ENCODE measurements around the gene CLEC11A. TPM values are rescaled to one million over a fixed set of nuclear protein-coding genes. Genes with fewer than 3 reads are reported as not detected.
"Not testable (repeated sequence)": the region's sequence is repeated elsewhere in the genome, so short reads cannot be mapped to it uniquely, and the experiment has no call there.

The CLEC11A gene
- polyA plus RNA-seq, 4 donors = 1.4 to 11.4 (median 4.7) TPM; not detected in 1

GRCh38 chr19:50767263-50767662 lies 44.1 kb downstream of the CLEC11A start:
- not testable (repeated sequence) for FAIRE-seq; H3K4me3 ChIP-seq (ENCODE audit: low read depth in 1 of 3, low read length in 3 of 3); H3K27me3 ChIP-seq (ENCODE audit: control insufficient read depth in 3 of 3, insufficient read depth in 3 of 3, low read length in 3 of 3); H3K27ac ChIP-seq (ENCODE audit: low read depth in 1 of 3, low read length in 2 of 3); H3K36me3 ChIP-seq (ENCODE audit: control insufficient read depth in 3 of 3, insufficient read depth in 2 of 3, low read depth in 1 of 3, low read length in 3 of 3); H3K4me1 ChIP-seq (ENCODE audit: control insufficient read depth in 3 of 3, insufficient read depth in 2 of 3, low read depth in 1 of 3, low read length in 2 of 3); DNase-seq; H3K9me3 ChIP-seq (ENCODE audit: control insufficient read depth in 2 of 2, insufficient read depth in 1 of 2, low read depth in 1 of 2, low read length in 1 of 2)
- WGBS, 3 donors = 33 to 35% (median 34%) methylated on average over 5 of the region's 5 CpGs

DNA sequence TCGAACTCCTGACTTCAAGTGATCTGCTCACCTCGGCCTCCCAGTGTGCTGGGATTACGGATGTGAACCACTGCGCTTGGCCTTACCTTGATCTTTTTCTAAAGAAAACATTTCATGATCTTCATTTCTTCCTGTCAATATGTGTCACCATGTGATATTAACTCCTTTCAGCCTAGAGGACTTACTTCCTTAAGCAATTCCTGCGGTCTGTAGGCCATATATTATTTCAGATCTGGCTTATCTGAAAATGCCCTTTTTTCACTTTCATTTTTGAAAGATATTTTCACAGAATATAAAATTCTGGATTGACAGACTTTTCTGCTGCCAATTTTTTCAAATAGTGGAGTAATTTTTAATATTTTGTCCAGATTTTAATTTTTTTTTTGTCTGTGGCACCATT lies 45.1 kb downstream of the CLEC11A start:
- Histone ChIP-seq H3K36me3 (ENCODE audit: control insufficient read depth in 3 of 3, insufficient read depth in 2 of 3, low read depth in 1 of 3, low read length in 3 of 3) (no peaks in the 10 kb centered on the region), H3K27me3 (ENCODE audit: control insufficient read depth in 3 of 3, insufficient read depth in 3 of 3, low read length in 3 of 3) (no peaks in the 10 kb centered on the region), H3K27ac (ENCODE audit: low read depth in 1 of 3, low read length in 2 of 3) (no peak overlapping the region), H3K9me3 (ENCODE audit: control insufficient read depth in 2 of 2, insufficient read depth in 1 of 2, low read depth in 1 of 2, low read length in 1 of 2) (peaks cover 0 to 5% of the 10 kb centered on the region in 2 donors), H3K4me1 (ENCODE audit: control insufficient read depth in 3 of 3, insufficient read depth in 2 of 3, low read depth in 1 of 3, low read length in 2 of 3) (no peaks in the 10 kb centered on the region), H3K4me3 (ENCODE audit: low read depth in 1 of 3, low read length in 3 of 3) (no peak overlapping the region)
- WGBS, 3 donors = 50 to 65% (median 64%) methylated on average over 5 of the region's 5 CpGs
- no peak for FAIRE-seq
- no peak for DNase-seq

DNA sequence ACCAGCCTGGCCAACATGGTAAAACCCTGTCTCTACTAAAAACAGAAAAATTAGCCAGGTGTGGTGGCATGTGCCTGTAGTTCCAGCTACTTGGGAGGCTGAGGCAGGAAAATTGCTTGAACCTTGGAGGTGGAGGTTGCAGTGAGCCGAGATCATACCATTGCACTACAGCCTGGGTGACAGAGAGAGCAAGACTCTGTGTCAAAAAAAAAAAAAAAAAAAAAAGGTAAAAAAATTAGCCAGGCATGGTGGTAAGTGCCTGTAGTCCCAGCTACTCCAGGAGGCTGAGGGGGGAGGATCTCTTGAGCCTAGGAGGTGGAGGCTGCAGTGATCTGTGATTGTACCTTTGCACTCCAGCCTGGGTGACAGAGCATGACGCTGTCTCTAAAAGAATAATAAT lies 47.0 kb downstream of the CLEC11A start, which contains the start of gene GPR32:
Gene GPR32 (plus strand): TSS at position 301 of the 400 bp plus-strand sequence. CDS start 137 bp downstream, outside the sequence.
- H3K4me3 ChIP-seq (ENCODE audit: low read depth in 1 of 3, low read length in 3 of 3); FAIRE-seq; H3K27me3 ChIP-seq (ENCODE audit: control insufficient read depth in 3 of 3, insufficient read depth in 3 of 3, low read length in 3 of 3); H3K9me3 ChIP-seq (ENCODE audit: control insufficient read depth in 2 of 2, insufficient read depth in 1 of 2, low read depth in 1 of 2, low read length in 1 of 2); H3K36me3 ChIP-seq (ENCODE audit: control insufficient read depth in 3 of 3, insufficient read depth in 2 of 3, low read depth in 1 of 3, low read length in 3 of 3); DNase-seq; H3K4me1 ChIP-seq (ENCODE audit: control insufficient read depth in 3 of 3, insufficient read depth in 2 of 3, low read depth in 1 of 3, low read length in 2 of 3); H3K27ac ChIP-seq (ENCODE audit: low read depth in 1 of 3, low read length in 2 of 3): not testable (repeated sequence)
- whole genome bisulfite sequencing, 3 donors = 61 to 80% (median 64%) methylated on average over 2 of the region's 2 CpGs

- peaks cover 0 to 2% (median 0%) of the 10 kb centered on the region in 3 donors for H3K27me3 ChIP-seq (ENCODE audit: control insufficient read depth in 3 of 3, insufficient read depth in 3 of 3, low read length in 3 of 3)
- no peak overlapping the region for H3K4me3 ChIP-seq (ENCODE audit: low read depth in 1 of 3, low read length in 3 of 3)
These were observed 47.7 kb downstream of the CLEC11A start for GRCh38 chr19:50770888-50771287.

GRCh38 chr19:50772476-50772875 lies 49.3 kb downstream of the CLEC11A start:
- Histone ChIP-seq H3K4me1 (ENCODE audit: control insufficient read depth in 3 of 3, insufficient read depth in 2 of 3, low read depth in 1 of 3, low read length in 2 of 3) (no peaks in the 10 kb centered on the region), H3K4me3 (ENCODE audit: low read depth in 1 of 3, low read length in 3 of 3) (no peak overlapping the region), H3K9me3 (ENCODE audit: control insufficient read depth in 2 of 2, insufficient read depth in 1 of 2, low read depth in 1 of 2, low read length in 1 of 2) (peaks cover 0 to 5% of the 10 kb centered on the region in 2 donors), H3K27ac (ENCODE audit: low read depth in 1 of 3, low read length in 2 of 3) (no peak overlapping the region), H3K27me3 (ENCODE audit: control insufficient read depth in 3 of 3, insufficient read depth in 3 of 3, low read length in 3 of 3) (peaks cover 0 to 4% (median 3%) of the 10 kb centered on the region in 3 donors), H3K36me3 (ENCODE audit: control insufficient read depth in 3 of 3, insufficient read depth in 2 of 3, low read depth in 1 of 3, low read length in 3 of 3) (no peaks in the 10 kb centered on the region)
- DNase-seq (no peak), FAIRE-seq (no peak)
- 45 to 56% (median 54%) methylated on average over 2 of the region's 2 CpGs for WGBS, 3 donors

More at GRCh38 chr19:50770888-50771287, 47.7 kb downstream of the CLEC11A start:
- Histone ChIP-seq H3K9me3 (ENCODE audit: control insufficient read depth in 2 of 2, insufficient read depth in 1 of 2, low read depth in 1 of 2, low read length in 1 of 2) (peaks cover 0 to 5% of the 10 kb centered on the region in 2 donors), H3K27ac (ENCODE audit: low read depth in 1 of 3, low read length in 2 of 3) (no peak overlapping the region), H3K36me3 (ENCODE audit: control insufficient read depth in 3 of 3, insufficient read depth in 2 of 3, low read depth in 1 of 3, low read length in 3 of 3) (no peaks in the 10 kb centered on the region), H3K4me1 (ENCODE audit: control insufficient read depth in 3 of 3, insufficient read depth in 2 of 3, low read depth in 1 of 3, low read length in 2 of 3) (no peaks in the 10 kb centered on the region)
- no peak for DNase-seq
- no peak for FAIRE-seq
- WGBS, 3 donors = 80 to 82% (median 82%) methylated on average over 13 of the region's 13 CpGs

- not testable (repeated sequence) for FAIRE-seq; DNase-seq; H3K9me3 ChIP-seq (ENCODE audit: control insufficient read depth in 2 of 2, insufficient read depth in 1 of 2, low read depth in 1 of 2, low read length in 1 of 2); H3K4me3 ChIP-seq (ENCODE audit: low read depth in 1 of 3, low read length in 3 of 3); H3K4me1 ChIP-seq (ENCODE audit: control insufficient read depth in 3 of 3, insufficient read depth in 2 of 3, low read depth in 1 of 3, low read length in 2 of 3); H3K27me3 ChIP-seq (ENCODE audit: control insufficient read depth in 3 of 3, insufficient read depth in 3 of 3, low read length in 3 of 3); H3K27ac ChIP-seq (ENCODE audit: low read depth in 1 of 3, low read length in 2 of 3); H3K36me3 ChIP-seq (ENCODE audit: control insufficient read depth in 3 of 3, insufficient read depth in 2 of 3, low read depth in 1 of 3, low read length in 3 of 3)
- WGBS, 3 donors = 65 to 85% (median 69%) methylated on average over 3 of the region's 3 CpGs
These were observed 49.7 kb downstream of the CLEC11A start for GRCh38 chr19:50772912-50773311.

GRCh38 chr19:50773454-50773853 lies 50.3 kb downstream of the CLEC11A start:
- not testable (repeated sequence) for H3K36me3 ChIP-seq (ENCODE audit: control insufficient read depth in 3 of 3, insufficient read depth in 2 of 3, low read depth in 1 of 3, low read length in 3 of 3); DNase-seq; H3K9me3 ChIP-seq (ENCODE audit: control insufficient read depth in 2 of 2, insufficient read depth in 1 of 2, low read depth in 1 of 2, low read length in 1 of 2); H3K4me3 ChIP-seq (ENCODE audit: low read depth in 1 of 3, low read length in 3 of 3); FAIRE-seq; H3K27ac ChIP-seq (ENCODE audit: low read depth in 1 of 3, low read length in 2 of 3); H3K4me1 ChIP-seq (ENCODE audit: control insufficient read depth in 3 of 3, insufficient read depth in 2 of 3, low read depth in 1 of 3, low read length in 2 of 3)
- WGBS, 3 donors = 45 to 54% (median 54%) methylated on average over 7 of the region's 7 CpGs
- peaks cover 0 to 12% (median 6%) of the 10 kb centered on the region in 3 donors for H3K27me3 ChIP-seq (ENCODE audit: control insufficient read depth in 3 of 3, insufficient read depth in 3 of 3, low read length in 3 of 3)
